Vagina (tissue), 2 donors: ENCODE data around the gene KCNK3. TPM values are rescaled to one million over a fixed set of nuclear protein-coding genes. Genes with fewer than 3 reads are reported as not detected.

Experiments used
- DNase-seq, 2 donors: peaks; one replicate each; pipeline ENCODE4 v3.0.0-alpha.2; 2017; ENCODE audit errors: extremely low spot score in 2 of 2
- H3K27ac ChIP-seq: fragments of 200-600 bp; sonication (generic); one replicate; pipeline ENCODE4 v1.5.1; 2019
- H3K27me3 ChIP-seq: fragments of 200-600 bp; sonication (generic); one replicate; pipeline ENCODE4 v1.5.1; 2019
- H3K36me3 ChIP-seq, 2 donors: fragments of 200-600 bp; sonication (generic); one replicate each; pipeline ENCODE4 v1.5.1; 2017 to 2019
- H3K4me1 ChIP-seq: fragments of 200-600 bp; sonication (generic); one replicate; pipeline ENCODE4 v1.5.1; 2019
- H3K4me3 ChIP-seq, 2 donors: fragments of 200-600 bp; sonication (generic); 1 replicate in 1 of 2; 2 replicates in 1 of 2; pipeline ENCODE4 v1.5.1; 2016 to 2019
- H3K9me3 ChIP-seq: fragments of 200-600 bp; sonication (generic); one replicate; pipeline ENCODE4 v1.5.1; 2019
- CTCF ChIP-seq, 3 experiments: fragments of 450-650 bp in 2 of 3; fragments of 200-600 bp in 1 of 3; sonication (generic) in 1 of 3; IDR thresholded peaks; one replicate each; pipeline ENCODE4 v1.5.1; 2017 to 2019; ENCODE audit warnings: antibody characterized with exemption in 3 of 3, mild to moderate bottlenecking in 2 of 3, moderate library complexity in 2 of 3
- POLR2A ChIP-seq, 2 donors: fragments of 450-650 bp; IDR thresholded peaks; one replicate each; pipeline ENCODE4 v1.6.1; 2017; ENCODE audit warnings: antibody characterized with exemption in 2 of 2, mild to moderate bottlenecking in 2 of 2, moderate library complexity in 2 of 2
- POLR2AphosphoS5 ChIP-seq, 2 donors: sonication (generic); formaldehyde crosslinking; IDR thresholded peaks; one replicate each; pipeline ENCODE4 v1.9.0; 2017; ENCODE audit warnings: antibody characterized with exemption in 2 of 2, mild to moderate bottlenecking in 2 of 2, low read depth in 1 of 2; ENCODE audit not compliant: insufficient read depth in 1 of 2
- intact Hi-C: fragments of 100-400 bp; cut with DNase I; formaldehyde crosslinking; loops from one replicate; pipeline ENCODE4 v1.15.1; 2023
- total RNA-seq: library from RNA; depleted of rRNA; stranded (reverse); fragments of >200 nt; gene quantifications from one replicate; pipeline ENCODE4 v1.2.3, GENCODE V29; 2016

Gene KCNK3
- total RNA-seq, 1 donor from 2014 or later = 10.6 TPM

- no peaks in the 10 kb centered on the region for H3K9me3 ChIP-seq
- intact Hi-C loops = no loop called here
- no peak overlapping the region for H3K4me3 ChIP-seq
- no peaks in the 10 kb centered on the region for H3K27me3 ChIP-seq
- H3K27ac ChIP-seq = no peak overlapping the region
- H3K36me3 ChIP-seq = no peaks in the 10 kb centered on the region
- TF ChIP-seq POLR2A (IDR thresholded peaks at IDR 0.05) (no peak), POLR2AphosphoS5 (IDR thresholded peaks at IDR 0.05; ENCODE audit: insufficient read depth in 1 of 2, low read depth in 1 of 2) (no peak), CTCF (IDR thresholded peaks at IDR 0.05) (no peak)
- peaks cover 22% of the 10 kb centered on the region for H3K4me1 ChIP-seq
- no peak for DNase-seq
Measured at GRCh38 chr2:26754972-26755670, 62.6 kb downstream of the KCNK3 start.

GRCh38 chr2:26756337-26756736 lies 63.8 kb downstream of the KCNK3 start:
- H3K36me3 ChIP-seq = no peaks in the 10 kb centered on the region
- no peaks in the 10 kb centered on the region for H3K27me3 ChIP-seq
- no peak overlapping the region for H3K27ac ChIP-seq
- intact Hi-C loops = no loop called here
- no peak for DNase-seq
- H3K4me1 ChIP-seq = peaks cover 22% of the 10 kb centered on the region
- H3K4me3 ChIP-seq = no peak overlapping the region
- H3K9me3 ChIP-seq = no peaks in the 10 kb centered on the region
- TF ChIP-seq CTCF (IDR thresholded peaks at IDR 0.05) = no peak
- no peak for TF ChIP-seq POLR2AphosphoS5 (IDR thresholded peaks at IDR 0.05; ENCODE audit: insufficient read depth in 1 of 2, low read depth in 1 of 2)
- no peak for TF ChIP-seq POLR2A (IDR thresholded peaks at IDR 0.05)

- Histone ChIP-seq H3K9me3 (no peaks in the 10 kb centered on the region), H3K36me3 (no peaks in the 10 kb centered on the region), H3K27me3 (no peaks in the 10 kb centered on the region), H3K4me3 (no peak overlapping the region), H3K4me1 (peaks cover 25% of the 10 kb centered on the region), H3K27ac (peak overlapping the region; percentile 82)
- DNase-seq = no peak
- TF ChIP-seq POLR2AphosphoS5 (IDR thresholded peaks at IDR 0.05; ENCODE audit: insufficient read depth in 1 of 2, low read depth in 1 of 2) = peak in 1 of 2 donors; percentile 94
- TF ChIP-seq POLR2A (IDR thresholded peaks at IDR 0.05) = no peak
- TF ChIP-seq CTCF (IDR thresholded peaks at IDR 0.05) = no peak
- intact Hi-C loops = no loop called here
Measured at GRCh38 chr2:26757873-26758789, 65.6 kb downstream of the KCNK3 start.

GRCh38 chr2:26758790-26759321 lies 66.3 kb downstream of the KCNK3 start:
- DNase-seq = no peak
- H3K27ac ChIP-seq = peak overlapping the region; percentile 82
- no peaks in the 10 kb centered on the region for H3K9me3 ChIP-seq
- no peaks in the 10 kb centered on the region for H3K27me3 ChIP-seq
- H3K36me3 ChIP-seq = no peaks in the 10 kb centered on the region
- H3K4me3 ChIP-seq = no peak overlapping the region
- peaks cover 32% of the 10 kb centered on the region for H3K4me1 ChIP-seq
- intact Hi-C loops = no loop called here
- TF ChIP-seq POLR2A (IDR thresholded peaks at IDR 0.05) (no peak), CTCF (IDR thresholded peaks at IDR 0.05) (no peak), POLR2AphosphoS5 (IDR thresholded peaks at IDR 0.05; ENCODE audit: insufficient read depth in 1 of 2, low read depth in 1 of 2) (no peak)
